ENCODE measurements around the gene ZNF335.
"Not testable (repeated sequence)": the region's sequence is repeated elsewhere in the genome, so short reads cannot be mapped to it uniquely, and the experiment has no call there.

Gene ZNF335

DNA sequence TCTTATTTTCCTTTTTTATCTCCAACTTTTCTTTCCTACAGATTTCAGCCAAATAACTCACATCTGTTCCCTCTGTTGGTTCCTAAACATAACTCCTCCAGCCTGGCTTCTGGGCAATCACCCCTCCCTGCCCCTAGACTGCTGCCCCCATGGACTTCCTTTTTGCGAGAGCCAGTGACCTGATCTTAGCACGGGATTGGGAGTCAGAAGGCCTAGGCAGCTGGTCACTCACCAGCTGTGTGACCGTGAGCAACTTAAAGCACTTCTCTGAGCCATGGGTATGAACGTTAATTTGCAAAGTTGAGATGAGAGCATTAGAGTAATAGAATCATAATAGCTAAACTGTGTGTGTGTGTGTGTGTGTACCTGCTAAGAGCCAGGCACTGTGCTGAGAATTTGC, 32.2 kb upstream of the ZNF335 start:
- intact Hi-C loops (cut with DNase I) = no loop called here
- DNase-seq = peak in 1 of 42 donors; percentile 41

DNA sequence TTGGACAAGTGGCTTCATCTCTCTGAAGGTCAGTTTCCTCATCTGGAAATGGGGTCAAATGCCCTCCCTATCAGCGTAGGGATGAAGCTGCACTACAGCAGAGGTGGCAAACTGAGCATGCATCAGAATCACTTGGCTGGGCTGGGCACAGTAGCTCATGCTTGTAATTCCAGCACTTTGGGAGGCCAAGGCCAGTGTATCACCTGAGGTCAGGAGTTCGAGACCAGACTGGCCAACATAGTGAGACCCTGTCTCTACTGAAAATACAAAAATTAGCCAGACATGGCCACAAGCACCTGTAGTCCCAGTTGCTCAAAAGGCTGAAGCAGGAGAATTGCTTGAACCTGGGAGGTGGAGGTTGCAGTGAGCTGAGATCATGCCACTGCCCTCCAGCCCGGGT, 30.0 kb upstream of the ZNF335 start:
- DNase-seq = no peak
- intact Hi-C loops (cut with DNase I) = no loop called here

DNA sequence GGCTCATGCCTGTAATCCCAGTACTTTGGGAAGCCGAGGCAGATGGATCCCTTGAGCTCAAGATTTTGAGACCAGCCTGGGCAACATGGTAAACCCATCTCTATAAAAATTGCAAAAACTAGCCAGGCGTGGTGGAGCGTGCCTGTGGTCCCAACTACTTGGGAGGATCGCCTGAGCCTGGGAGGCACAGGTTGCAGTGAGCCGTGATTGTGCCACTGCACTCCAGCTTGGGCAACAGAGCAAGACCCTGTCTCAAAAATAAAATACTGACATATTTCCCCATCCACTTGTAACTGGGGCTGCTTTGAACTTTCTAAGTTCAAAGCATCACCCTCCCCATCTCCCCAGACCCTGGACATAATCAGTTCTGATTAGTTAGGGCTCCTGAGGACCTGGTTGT, 29.5 kb upstream of the ZNF335 start:
- no peak for DNase-seq
- intact Hi-C loops (cut with DNase I) = no loop called here

DNA sequence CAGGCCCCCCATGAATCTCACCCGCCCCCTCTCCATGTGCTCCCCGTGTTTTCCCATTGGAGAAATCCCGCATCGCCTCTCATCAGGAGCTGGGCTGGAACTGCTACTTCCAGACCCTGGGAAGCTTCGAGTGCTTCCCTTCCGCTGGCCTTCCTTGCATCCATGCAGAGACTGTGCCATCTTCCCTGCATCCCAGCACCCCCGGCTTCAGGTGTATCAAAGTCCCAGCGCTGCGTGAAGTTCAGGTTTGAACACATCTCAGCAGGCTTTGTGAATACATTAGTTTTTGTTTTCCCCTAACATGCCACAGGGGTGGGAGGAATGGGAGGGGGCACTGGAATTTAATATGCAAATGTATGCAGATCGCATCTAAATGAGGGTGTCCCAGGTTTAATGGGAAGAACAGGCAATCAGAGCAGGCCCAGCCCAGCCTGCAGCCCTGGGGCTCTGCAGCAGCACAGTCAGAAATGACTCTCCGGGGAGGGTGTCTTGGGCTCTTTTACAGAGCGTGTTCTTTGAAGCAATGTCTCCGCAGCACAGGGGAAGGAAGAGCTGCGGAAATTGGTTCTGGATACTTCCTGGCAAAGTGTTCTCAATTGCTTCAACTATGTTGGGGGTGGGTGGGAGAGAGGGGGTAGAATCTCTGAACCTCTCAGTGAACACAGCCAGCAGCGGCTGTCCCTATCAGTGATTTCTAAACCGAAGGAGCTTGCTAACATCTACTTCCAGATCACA, 28.4 kb upstream of the ZNF335 start:
- intact Hi-C loops (cut with DNase I) = no loop called here
- peak in 1 of 42 donors; percentile 9 for DNase-seq

DNA sequence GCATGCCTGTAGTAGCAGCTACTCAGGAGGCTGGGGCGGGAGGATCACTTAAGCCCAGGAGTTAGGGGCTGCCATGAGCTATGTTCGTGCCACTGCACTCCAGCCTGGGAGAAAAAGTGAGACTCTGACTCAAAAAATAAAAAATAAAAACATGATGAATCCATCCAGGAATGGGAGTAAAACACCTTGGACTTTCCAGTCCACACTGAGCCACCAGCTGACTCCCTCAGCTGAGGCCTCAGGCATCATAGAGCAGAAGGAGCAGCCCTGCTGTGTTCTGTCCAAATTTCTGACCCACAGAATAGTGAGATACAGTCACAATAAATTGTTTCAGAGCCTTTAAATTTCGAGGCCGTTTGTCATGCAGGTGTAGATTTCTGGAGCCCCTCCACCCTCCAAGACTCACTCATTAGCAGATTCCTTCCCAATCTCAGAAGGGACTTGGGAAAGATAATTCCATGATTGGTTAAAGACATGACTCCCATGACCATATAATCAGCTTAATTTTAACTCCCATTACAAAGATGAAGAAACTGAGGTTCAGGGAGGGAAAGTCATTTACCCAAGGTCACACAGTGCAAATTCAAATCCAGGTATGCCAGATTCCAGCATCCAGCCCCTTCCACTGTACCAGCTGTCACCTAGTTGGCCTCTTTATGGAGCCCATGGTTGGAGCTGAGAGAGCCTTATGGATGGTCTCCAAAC, 27.7 kb upstream of the ZNF335 start:
- intact Hi-C loops (cut with DNase I) = no loop called here
- no peak for DNase-seq

DNA sequence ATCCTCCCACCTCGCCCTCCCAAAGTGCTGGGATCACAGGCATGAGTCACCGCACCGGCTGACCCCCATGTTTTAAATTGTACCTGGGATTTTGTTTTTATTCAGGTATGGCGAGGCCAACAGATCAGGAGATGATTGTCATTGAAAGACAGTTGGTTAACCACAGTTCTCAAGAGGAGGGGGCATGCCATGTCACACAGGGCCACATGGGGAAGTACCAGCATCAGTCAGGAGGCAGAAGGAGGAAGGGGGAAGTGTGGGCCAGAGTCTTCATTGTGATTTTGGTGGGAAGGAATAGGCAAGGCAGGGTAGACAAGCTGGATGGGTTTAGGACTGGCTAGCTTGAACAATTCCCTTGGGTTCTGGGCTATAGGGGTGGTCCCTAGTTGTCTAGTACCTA, 26.8 kb upstream of the ZNF335 start:
- peak in 7 of 42 donors; percentile 22 to 52 (median 29) for DNase-seq
- intact Hi-C loops (cut with DNase I) = no loop called here

DNA sequence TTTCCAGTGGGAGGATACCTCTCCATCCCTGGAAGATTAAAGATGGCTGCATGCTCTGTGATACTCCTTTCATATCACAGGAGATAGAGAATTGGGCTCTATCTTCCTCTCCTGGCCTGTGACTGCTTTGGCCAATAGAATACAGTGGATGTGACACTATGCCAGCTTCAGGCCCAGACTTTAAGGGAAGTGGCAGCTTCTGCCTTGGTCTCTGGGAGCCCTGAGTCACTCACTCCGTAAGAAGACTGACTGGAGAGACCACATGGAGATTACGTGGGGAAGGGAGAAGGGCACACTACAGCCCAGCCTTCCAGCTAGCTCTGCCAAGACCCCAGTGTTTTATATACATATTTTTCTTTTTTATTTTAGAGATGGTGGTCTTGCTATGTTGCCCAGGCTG, 26.3 kb upstream of the ZNF335 start:
- intact Hi-C loops (cut with DNase I) = no loop called here
- peak in 3 of 42 donors; percentile 19 to 45 (median 21) for DNase-seq

DNA sequence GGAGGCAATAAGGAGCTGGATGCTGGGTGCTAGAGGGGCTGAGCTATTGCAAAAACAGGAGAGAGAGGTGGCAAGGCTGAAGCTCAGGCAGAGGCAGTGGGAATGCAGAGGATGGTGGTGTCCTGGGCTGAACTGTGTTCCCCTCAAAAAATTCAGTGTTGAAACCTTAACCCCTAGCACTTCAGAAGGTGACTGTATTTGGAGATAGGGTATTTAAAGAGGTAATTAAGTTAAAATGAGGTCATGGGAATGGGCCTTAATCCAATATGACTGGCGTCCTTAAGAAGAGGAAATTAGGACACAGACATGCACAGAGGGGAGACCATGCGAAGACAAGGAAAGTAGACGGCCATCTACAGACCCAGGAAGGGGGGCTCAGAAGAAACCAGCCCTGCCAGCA, 25.2 kb upstream of the ZNF335 start:
- intact Hi-C loops (cut with DNase I) = no loop called here
- DNase-seq = no peak

DNA sequence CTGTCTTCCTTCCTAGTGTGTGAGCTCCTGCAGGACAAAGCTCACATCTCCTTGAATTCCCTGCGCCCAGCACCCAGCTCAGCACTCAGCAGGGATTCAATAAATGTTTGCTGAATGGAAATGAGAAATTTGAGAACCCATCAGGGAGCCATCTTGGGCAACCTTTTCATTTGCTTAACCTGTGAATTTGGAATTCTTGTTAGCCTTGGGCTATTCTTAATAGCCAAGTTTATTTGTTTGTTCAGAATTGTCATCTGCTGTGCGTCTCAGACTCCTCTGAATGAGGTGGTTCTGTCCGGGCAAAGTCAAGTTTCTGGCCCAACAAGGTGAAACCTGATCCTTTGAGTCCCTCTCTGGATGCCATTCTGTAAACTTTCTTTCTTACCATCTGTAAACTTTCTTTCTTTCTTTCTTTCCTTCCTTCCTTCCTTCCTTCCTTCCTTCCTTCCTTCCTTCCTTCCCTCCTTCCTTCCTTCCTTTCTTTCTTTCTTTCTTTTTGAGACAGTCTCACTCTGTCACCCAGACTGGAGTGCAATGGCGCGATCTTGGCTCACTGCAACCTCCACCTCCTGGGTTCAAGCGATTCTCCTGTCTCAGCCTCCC, 23.6 kb upstream of the ZNF335 start:
- DNase-seq; intact Hi-C loops (cut with DNase I): not testable (repeated sequence)

DNA sequence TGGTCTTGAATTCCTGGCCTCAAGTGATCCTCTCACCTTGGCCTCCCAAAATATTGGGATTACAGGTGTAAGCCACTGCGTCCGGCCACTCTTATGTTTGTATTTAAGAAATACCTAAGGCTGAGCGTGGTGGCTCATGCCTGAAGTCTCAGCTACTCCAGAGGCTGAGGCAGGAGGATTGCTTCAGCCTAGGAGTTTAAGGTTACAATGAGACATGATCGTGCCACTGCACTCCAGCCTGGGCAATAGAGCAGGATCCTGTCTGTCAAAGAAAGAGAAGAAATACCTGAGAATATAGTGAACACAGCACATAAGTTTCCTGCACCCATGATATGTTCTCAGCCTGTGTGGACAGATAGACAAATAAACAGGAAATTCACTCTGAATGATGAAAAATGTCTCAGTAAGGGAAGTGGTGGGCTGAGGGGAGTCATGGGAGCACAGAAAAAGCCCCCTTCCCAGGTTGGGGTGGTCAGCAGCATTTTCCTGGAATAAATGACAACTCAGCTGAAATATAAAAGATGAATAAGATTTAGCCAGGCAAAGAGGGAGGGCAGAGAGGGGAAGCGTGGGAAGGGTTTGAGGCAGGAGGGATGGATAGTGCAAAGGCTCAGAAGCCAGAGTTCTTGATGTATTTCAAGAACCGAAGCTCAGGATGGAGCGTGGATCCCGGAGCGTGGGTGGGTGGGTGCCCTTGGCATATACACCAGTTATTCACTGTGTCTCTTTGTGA, 22.9 kb upstream of the ZNF335 start:
- intact Hi-C loops (cut with DNase I) = no loop called here
- DNase-seq = no peak

DNA sequence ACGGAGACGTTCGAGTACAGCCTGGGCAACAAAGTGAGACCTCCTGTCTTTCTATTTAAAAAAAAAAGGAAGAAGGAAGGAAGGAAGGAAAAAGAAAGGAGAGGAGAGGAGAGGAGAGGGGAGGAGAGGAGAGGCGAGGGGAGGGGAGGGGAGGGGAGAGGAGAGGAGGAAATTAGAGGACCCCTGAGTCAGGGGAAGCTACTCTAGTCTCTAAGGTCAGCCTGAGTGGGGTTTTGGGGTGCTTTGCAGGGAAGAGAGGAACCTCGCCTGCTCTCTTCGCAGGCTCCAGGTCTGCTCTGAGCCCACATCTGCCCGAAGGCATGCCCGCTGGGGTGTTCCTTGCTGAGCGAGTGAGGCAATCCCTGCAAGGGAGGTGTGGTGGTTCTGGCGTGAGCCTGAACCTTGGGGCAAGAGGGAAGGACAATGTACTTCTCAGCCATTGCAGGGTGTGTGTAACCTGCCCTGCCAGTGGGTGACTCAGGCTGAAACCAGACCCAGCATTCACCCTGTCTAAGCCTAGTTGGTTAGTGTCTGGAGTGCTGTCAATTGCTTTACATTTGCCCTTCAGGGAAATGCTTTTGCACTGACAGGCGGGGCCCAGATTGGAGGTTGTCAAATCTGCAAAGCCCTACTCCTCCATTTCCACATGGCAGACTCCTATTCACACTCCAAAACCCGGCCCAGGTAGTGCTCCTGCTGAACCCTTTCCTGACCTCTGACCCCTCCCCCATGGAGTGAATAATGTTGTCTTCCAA, 21.4 kb upstream of the ZNF335 start:
- intact Hi-C loops (cut with DNase I) = no loop called here
- DNase-seq = no peak

DNA sequence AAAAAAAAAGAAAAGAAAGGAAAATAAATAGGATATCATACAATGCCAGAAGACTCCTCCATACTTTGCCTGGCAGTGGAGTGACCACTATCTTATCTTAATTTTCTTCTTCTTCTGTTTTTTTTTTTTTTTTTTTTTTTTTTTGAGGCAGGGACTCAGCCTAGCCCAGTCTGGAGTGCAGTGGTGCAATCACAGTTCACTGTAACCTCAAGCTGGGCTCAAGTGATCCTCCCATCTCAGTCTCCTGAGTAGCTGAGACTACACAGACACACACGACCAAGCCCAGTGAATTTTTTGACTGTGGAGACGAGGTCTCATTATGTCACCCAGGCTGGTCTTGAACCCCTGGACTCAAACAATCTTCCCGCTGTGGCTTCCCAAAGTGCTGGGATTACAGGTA, 19.6 kb upstream of the ZNF335 start:
- intact Hi-C loops (cut with DNase I) = no loop called here
- no peak for DNase-seq

DNA sequence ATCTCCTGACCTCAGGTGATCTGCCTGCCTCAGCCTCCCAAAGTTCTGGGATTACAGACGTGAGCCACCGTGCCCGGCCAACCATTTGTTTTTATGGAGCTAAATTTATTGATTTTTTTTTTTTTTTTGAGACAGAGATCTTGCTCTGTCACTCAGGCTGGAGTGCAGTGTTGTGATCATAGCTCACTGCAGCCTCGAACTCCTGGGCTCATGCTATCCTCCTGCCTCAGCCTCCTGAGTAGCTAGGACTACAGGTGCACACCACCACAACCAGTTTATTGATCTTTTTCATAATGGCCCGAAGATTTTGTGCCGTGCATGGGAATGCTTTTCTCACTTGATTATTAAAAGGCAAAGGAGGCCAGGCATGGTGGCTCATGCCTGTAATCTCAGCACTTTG, 16.8 kb upstream of the ZNF335 start:
- DNase-seq; intact Hi-C loops (cut with DNase I): not testable (repeated sequence)

DNA sequence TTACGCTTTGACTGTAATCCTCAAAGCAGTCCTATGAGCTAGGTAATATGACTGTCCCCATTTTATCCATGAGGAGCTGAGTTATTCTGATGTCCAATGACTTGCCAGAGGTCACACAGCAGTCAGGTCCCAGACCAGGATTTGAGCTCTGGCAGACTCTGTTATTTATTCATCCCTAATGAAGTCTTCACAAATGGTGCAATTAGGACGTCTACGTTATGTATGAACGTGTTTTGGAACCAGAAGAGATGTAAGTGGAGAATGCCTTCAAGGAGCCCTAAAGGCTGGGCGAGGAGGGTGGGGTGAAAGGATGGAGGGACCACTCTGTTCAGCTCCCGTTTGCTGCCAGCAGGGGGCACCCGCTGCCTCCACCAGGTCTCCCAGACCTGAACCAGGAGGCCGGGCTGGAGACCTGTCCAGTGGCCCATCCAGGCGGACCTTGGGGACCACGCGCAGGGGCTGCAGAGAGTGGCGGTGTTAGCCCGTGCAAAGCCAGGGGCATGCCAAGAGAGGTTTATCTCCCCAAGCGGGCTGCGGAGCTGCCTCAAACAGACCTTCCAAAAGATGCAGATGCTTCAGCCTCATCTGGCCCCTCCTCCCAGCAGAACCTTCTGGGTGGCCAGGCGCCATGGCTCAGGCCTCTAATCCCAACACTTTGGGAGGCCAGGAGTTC, 15.2 kb upstream of the ZNF335 start:
- intact Hi-C loops (cut with DNase I) = no loop called here
- peak; percentile 58 to 90 (median 79) for DNase-seq

DNA sequence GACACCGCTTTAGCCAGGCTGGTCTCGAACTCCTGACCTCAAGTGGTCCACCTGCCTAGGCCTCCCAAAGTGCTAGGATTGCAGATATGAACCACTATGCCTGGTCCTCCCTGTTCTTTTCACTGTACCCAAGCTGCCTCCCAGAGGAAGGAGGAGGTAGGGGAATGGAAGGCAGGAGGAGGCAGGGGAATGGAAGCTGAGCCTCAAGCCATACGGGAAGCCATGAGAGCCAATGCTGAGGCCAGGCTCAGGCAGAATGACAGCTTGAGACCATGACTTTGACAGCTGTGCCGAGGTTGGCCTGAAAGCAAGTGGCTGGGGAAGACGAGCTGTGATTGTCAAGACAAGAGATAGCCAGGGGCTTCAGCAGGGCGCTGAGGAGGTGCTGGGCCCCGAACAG, 13.6 kb upstream of the ZNF335 start:
- no peak for DNase-seq
- intact Hi-C loops (cut with DNase I) = no loop called here

DNA sequence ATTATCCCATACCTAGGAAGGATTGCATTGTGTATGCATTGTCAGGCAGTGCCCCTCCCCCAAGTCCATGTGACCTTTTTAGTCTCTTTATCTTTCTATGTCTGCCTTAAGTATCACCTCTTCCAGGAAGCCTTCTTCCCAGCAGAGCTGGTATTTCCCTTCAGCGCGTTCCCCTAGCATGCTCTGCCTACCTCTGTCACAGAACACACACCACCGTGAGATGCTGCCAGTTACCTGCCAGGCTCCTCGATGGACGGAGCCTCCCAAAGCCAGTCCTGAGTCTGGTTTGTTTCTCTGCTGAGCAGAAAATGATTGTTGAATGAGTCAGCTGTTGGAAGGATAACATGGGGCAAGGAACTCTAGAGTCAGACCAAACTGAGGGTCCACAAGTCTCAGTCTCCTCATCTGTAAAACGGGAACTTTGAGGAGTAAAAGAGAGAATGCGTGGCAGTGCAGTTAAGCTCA, 11.3 kb upstream of the ZNF335 start:
- intact Hi-C loops (cut with DNase I) = no loop called here
- no peak for DNase-seq

DNA sequence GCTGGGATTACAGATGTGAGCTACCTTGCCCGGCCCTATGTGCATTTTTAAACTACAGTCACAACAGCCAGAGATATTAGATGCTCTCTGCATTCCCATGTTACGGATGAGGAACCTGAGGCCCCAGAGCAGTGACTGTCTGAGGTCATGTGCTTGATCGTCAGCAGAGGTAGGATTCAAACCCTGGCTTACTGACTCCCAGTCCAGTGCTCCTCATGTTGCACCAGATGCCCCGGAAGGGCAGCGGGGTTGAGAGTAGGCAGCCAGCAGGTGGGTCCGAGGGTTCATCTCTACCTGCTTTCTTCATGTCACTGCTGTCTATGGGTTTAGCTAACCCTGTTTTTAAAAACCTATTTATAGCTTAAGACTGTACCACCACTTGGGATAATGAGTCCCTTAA, 9.3 kb upstream of the ZNF335 start:
- intact Hi-C loops (cut with DNase I) = no loop called here
- DNase-seq = no peak

DNA sequence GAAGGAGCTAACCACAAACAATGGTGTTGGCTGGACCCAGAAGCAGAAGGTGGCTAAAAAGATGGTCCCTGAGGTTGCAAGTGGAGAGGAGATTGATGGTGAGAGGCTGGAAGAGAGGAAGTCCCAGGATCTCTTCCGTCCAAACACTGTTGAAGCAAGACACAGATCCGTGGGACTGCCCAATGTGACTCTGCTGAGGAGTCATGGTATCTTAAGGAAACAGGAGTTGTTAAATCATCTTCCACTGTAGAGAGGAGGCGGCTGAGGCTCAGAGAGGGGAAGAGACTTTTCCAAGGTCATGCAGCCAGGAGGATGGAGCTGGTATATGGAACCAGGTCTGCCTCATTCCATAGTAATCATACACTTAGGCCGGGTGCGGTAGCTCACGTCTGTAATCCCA, 4.1 kb upstream of the ZNF335 start:
- DNase-seq = no peak
- intact Hi-C loops (cut with DNase I) = no loop called here

DNA sequence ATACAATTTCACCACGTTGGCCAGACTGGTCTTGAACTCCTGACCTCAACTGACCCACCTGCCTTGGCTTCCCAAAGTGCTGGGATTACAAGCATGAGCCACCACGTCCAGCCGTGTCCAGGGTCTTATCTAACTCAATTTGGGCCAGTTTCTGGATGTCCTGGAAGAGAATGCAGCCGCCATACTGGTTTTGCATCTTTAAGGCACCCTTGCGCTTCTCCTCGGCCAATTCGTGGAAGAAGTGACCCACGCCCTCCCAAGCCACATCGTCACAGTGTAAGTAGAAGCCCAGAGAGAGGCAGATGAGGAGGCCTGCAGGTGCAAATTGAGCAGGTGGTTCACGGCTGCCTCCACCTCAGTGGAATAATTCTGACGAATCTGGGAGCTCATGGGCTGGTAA, 3.7 kb upstream of the ZNF335 start:
- DNase-seq = no peak
- intact Hi-C loops (cut with DNase I) = no loop called here
